Aorta (tissue), 5 donors: Measurements from ENCODE around the gene PLK4. TPM values are rescaled to one million over a fixed set of nuclear protein-coding genes. Genes with fewer than 3 reads are reported as not detected.
"Not testable (repeated sequence)": the region's sequence is repeated elsewhere in the genome, so short reads cannot be mapped to it uniquely, and the experiment has no call there.

ENCODE experiments used
- ATAC-seq: fragments of 200-7000 bp; cut with Tn5 transposase; one replicate; pipeline ENCODE4 v1.9.1; 2022; ENCODE audit warnings: moderate library complexity; ENCODE audit not compliant: low FRiP score
- DNase-seq, 2 donors: peaks; one replicate each; pipeline ENCODE4 v3.0.0-alpha.2; 2020
- H3K27ac ChIP-seq, 2 donors: one replicate each; pipeline ENCODE4 v1.5.1; 2013; ENCODE audit warnings: low read length in 2 of 2, mild to moderate bottlenecking in 2 of 2, moderate library complexity in 2 of 2, control low read depth in 1 of 2, inconsistent platforms in 1 of 2, low read depth in 1 of 2
- H3K27me3 ChIP-seq, 2 donors: one replicate each; pipeline ENCODE4 v1.6.1; 2013; ENCODE audit warnings: control low read depth in 1 of 2, low read length in 1 of 2, mild to moderate bottlenecking in 1 of 2, moderate library complexity in 1 of 2; ENCODE audit not compliant: insufficient read depth in 2 of 2, control insufficient read depth in 1 of 2
- H3K36me3 ChIP-seq, 2 donors: one replicate each; pipeline ENCODE4 v1.6.1; 2013; ENCODE audit warnings: control low read depth in 1 of 2, low read length in 1 of 2, mild to moderate bottlenecking in 1 of 2; ENCODE audit not compliant: insufficient read depth in 2 of 2, control insufficient read depth in 1 of 2
- H3K4me1 ChIP-seq, 2 donors: one replicate each; pipeline ENCODE4 v1.6.1; 2013; ENCODE audit warnings: low read length in 2 of 2, control low read depth in 1 of 2, mild to moderate bottlenecking in 1 of 2, moderate library complexity in 1 of 2; ENCODE audit not compliant: insufficient read depth in 2 of 2, control insufficient read depth in 1 of 2
- H3K4me3 ChIP-seq, 2 donors: one replicate each; pipeline ENCODE4 v1.5.1; 2013; ENCODE audit warnings: low read length in 2 of 2, control low read depth in 1 of 2, mild to moderate bottlenecking in 1 of 2
- H3K9me3 ChIP-seq: one replicate; pipeline ENCODE4 v1.6.1; 2013; ENCODE audit warnings: mild to moderate bottlenecking, low read length; ENCODE audit not compliant: control insufficient read depth
- WGBS, 2 donors: extraction: QIAGEN DNeasy Blood & Tissue Kit; methylation state at CpG; one replicate each; pipeline ENCODE4 v1.1.7; 2013; 5-methylcytosine and 5-hydroxymethylcytosine counted together
- intact Hi-C, 2 donors: fragments of 100-400 bp; cut with DNase I; formaldehyde crosslinking; loops; one replicate each; pipeline versions ENCODE4 v1.14.2 to v1.15.0; 2022
- polyA plus RNA-seq, 2 donors: library from polyadenylated mRNA; stranded (reverse); fragments of 200-250 nt; gene quantifications; one replicate each; pipeline ENCODE4 v1.2.3, GENCODE V29; 2013
- total RNA-seq, 2 donors: library from RNA; stranded (reverse); fragmentation: NEBNext Ultra II Directional; extraction: Animal tissue kit (Norgen Biotek cat#: 25700); gene quantifications; one replicate each; pipeline ENCODE4 v1.2.1, GENCODE V29; 2021
- donor health status: healthy with polysubstance abuse.
- donor health status: Bipolar disorder and iron deficiency.
- donor health status: DM: no; HTN: no; CAD: no.
- donor health status: DM: no; HTN: no; CAD: no.
- donor health status: DM: yes; HTN: yes; CAD: no.

PLK4 gene
- total and polyA plus RNA-seq, 4 donors: 0.72 to 4.9 (median 1.1) TPM

GRCh38 chr4:127925720-127926119 is 45.0 kb downstream of the PLK4 start:
- DNase-seq, H3K36me3 ChIP-seq, H3K27me3 ChIP-seq, H3K4me1 ChIP-seq, H3K27ac ChIP-seq, ATAC-seq, H3K9me3 ChIP-seq, intact Hi-C loops, H3K4me3 ChIP-seq: not testable (repeated sequence)
- WGBS, 2 donors: 98% methylated on average over 2 of the region's 2 CpGs

- no peaks in the 10 kb centered on the region for H3K9me3 ChIP-seq
- ATAC-seq (no peak), DNase-seq (no peak)
- no peak overlapping the region for H3K4me3 ChIP-seq
- 91% methylated on average over 1 of the region's 1 CpG for WGBS, 2 donors
- no peaks in the 10 kb centered on the region for H3K4me1 ChIP-seq
- H3K36me3 ChIP-seq: peaks cover 0 to 2% of the 10 kb centered on the region in 2 donors
- intact Hi-C loops: no loop called here
- H3K27ac ChIP-seq: no peak overlapping the region
- no peaks in the 10 kb centered on the region for H3K27me3 ChIP-seq
Measured at GRCh38 chr4:127930175-127930574, 49.5 kb downstream of the PLK4 start.

GRCh38 chr4:127931836-127932235 is 51.1 kb downstream of the PLK4 start:
- H3K4me1 ChIP-seq, DNase-seq, intact Hi-C loops, H3K4me3 ChIP-seq, H3K27me3 ChIP-seq, H3K36me3 ChIP-seq, H3K27ac ChIP-seq, ATAC-seq, H3K9me3 ChIP-seq: not testable (repeated sequence)
- WGBS, 2 donors: 88 to 91% methylated on average over 6 of the region's 6 CpGs

DNA sequence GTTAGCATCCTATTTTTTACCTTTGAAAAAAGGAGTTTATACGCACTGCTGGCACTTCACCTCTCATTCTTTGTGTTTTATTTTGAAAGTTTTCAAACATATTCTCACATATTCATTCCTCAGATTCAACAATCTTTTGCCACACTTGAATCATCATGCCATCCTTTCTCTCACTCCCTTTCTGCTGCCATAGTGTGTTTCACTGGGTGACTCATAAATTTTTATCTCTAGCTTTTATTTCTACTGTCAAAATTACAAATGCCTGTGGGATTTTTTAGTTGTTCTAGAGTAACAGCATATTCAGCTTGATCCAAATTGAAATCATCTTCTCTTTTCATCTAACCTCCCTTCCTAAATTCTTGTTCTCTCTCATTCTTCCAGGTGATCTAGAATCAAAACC is 56.3 kb downstream of the PLK4 start:
- Histone ChIP-seq H3K4me1 (no peaks in the 10 kb centered on the region), H3K9me3 (no peaks in the 10 kb centered on the region), H3K27me3 (no peaks in the 10 kb centered on the region), H3K36me3 (no peaks in the 10 kb centered on the region), H3K27ac (no peak overlapping the region), H3K4me3 (no peak overlapping the region)
- 89 to 95% methylated on average over 1 of the region's 1 CpG for WGBS, 2 donors
- intact Hi-C loops: no loop called here
- no peak for ATAC-seq
- DNase-seq: no peak

Other genes with a start within 250 kb of the PLK4 start
- 10 to 100 TPM; 12.1 to 13.6 TPM for gene INTU, start 247.9 kb upstream of the PLK4 start, total RNA-seq
- gene INTU, start 247.9 kb upstream of the PLK4 start, polyA plus RNA-seq: 10 to 100 TPM in 1 of 2 donors, 1 to 10 TPM in 1; 2.8 to 10.9 TPM
- not detected for gene SLC25A31, start 150.5 kb upstream of the PLK4 start, total RNA-seq
- not detected for gene SLC25A31, start 150.5 kb upstream of the PLK4 start, polyA plus RNA-seq
- 10 to 100 TPM; 12.6 to 17.7 TPM for gene HSPA4L, start 98.6 kb upstream of the PLK4 start, total RNA-seq
- gene HSPA4L, start 98.6 kb upstream of the PLK4 start, polyA plus RNA-seq: 1 to 10 TPM; 2.6 to 3.1 TPM
- gene MFSD8, start 84.3 kb downstream of the PLK4 start, total RNA-seq: 10 to 100 TPM; 25.8 to 29.3 TPM
- 10 to 100 TPM in 1 of 2 donors, 1 to 10 TPM in 1; 9.5 to 21.2 TPM for gene MFSD8, start 84.3 kb downstream of the PLK4 start, polyA plus RNA-seq
- gene ABHD18, start 84.5 kb downstream of the PLK4 start, total RNA-seq: 10 to 100 TPM; 13.4 to 14.7 TPM
- gene ABHD18, start 84.5 kb downstream of the PLK4 start, polyA plus RNA-seq: 1 to 10 TPM; 4.1 to 9.0 TPM
- gene LARP1B, start 180.4 kb downstream of the PLK4 start, total RNA-seq: 10 to 100 TPM; 21.4 to 23.9 TPM
- gene LARP1B, start 180.4 kb downstream of the PLK4 start, polyA plus RNA-seq: 10 to 100 TPM; 14.1 to 15.2 TPM